PC-3 (cell line): ENCODE data around the gene METRN. TPM values are rescaled to one million over a fixed set of nuclear protein-coding genes. Genes with fewer than 3 reads are reported as not detected.

Source experiments
- ATAC-seq: fragments of 200-7000 bp; cut with Tn5 transposase; 2 replicates; pipeline ENCODE4 v1.9.1; 2020; ENCODE audit warnings: mild to moderate bottlenecking, moderate library complexity
- BruUV-seq: library from RNA; stranded (reverse); fragments of 400-500 nt; replicated peaks from 2 replicates; lab custom pipeline; 2021; lab: Mats Ljungman, UMichigan
- CTCF ChIA-PET: fragments of 300-600 bp; sonication (Branson Sonifier 250); formaldehyde crosslinking; loops from one replicate; lab custom pipeline; 2022; ENCODE audit warnings: antibody characterized with exemption; lab: Charles Lee
- POLR2A ChIA-PET: fragments of 300-600 bp; sonication (Branson Sonifier 250); formaldehyde crosslinking; loops from one replicate; lab custom pipeline; 2022; ENCODE audit warnings: antibody characterized with exemption; ENCODE audit not compliant: unreplicated experiment; lab: Charles Lee
- DNase-seq: peaks from one replicate; pipeline ENCODE4 v3.0.0-alpha.2; 2015
- H2AFZ ChIP-seq: fragments of 300-600 bp; sonication (generic); 2 replicates; pipeline ENCODE4 v1.6.0; 2016; ENCODE audit warnings: antibody characterized with exemption, low read length
- H3F3A ChIP-seq: fragments of 300-600 bp; sonication (generic); one replicate; pipeline ENCODE4 v1.6.0; 2017; ENCODE audit warnings: antibody characterized with exemption, low read length, control low read depth, mild to moderate bottlenecking; ENCODE audit not compliant: unreplicated experiment
- H3K27ac ChIP-seq: fragments of 300-600 bp; sonication (generic); 2 replicates; pipeline ENCODE4 v1.5.1; 2016; ENCODE audit warnings: mild to moderate bottlenecking, low read length
- H3K27me3 ChIP-seq: fragments of 300-600 bp; sonication (generic); 2 replicates; pipeline ENCODE4 v1.6.1; 2016; ENCODE audit warnings: low read length, mixed read lengths
- H3K36me3 ChIP-seq: fragments of 300-600 bp; sonication (generic); 2 replicates; pipeline ENCODE4 v1.6.1; 2016; ENCODE audit warnings: low read depth, mixed run types, low read length, mixed read lengths
- H3K4me1 ChIP-seq: fragments of 300-600 bp; sonication (generic); 2 replicates; pipeline ENCODE4 v1.5.1; 2016; ENCODE audit warnings: low read length; ENCODE audit not compliant: insufficient read depth
- H3K4me2 ChIP-seq: fragments of 300-600 bp; sonication (generic); 2 replicates; pipeline ENCODE4 v1.6.0; 2016; ENCODE audit warnings: low read length
- H3K4me3 ChIP-seq: fragments of 300-600 bp; sonication (generic); 2 replicates; pipeline ENCODE4 v1.5.1; 2016; ENCODE audit warnings: mild to moderate bottlenecking, low read length, mixed read lengths
- H3K79me2 ChIP-seq: fragments of 300-600 bp; sonication (generic); 2 replicates; pipeline ENCODE4 v1.6.1; 2017; ENCODE audit warnings: low read length, mixed read lengths
- H3K9ac ChIP-seq: fragments of 300-600 bp; sonication (generic); 2 replicates; pipeline ENCODE4 v1.6.0; 2016; ENCODE audit warnings: mild to moderate bottlenecking, low read length
- H3K9me2 ChIP-seq: fragments of 300-600 bp; sonication (generic); replicated peaks from 2 replicates; pipeline ENCODE4 v1.6.1; 2016; ENCODE audit warnings: mixed run types, low read length, mixed read lengths
- H3K9me3 ChIP-seq: fragments of 300-600 bp; sonication (generic); 2 replicates; pipeline ENCODE4 v1.6.1; 2016; ENCODE audit warnings: low read length, mixed read lengths
- H4K20me1 ChIP-seq: fragments of 300-600 bp; sonication (generic); 2 replicates; pipeline ENCODE4 v1.6.1; 2016; ENCODE audit warnings: low read length, mixed read lengths
- EZH2 ChIP-seq: fragments of 300-600 bp; sonication (generic); IDR thresholded peaks from one replicate; pipeline ENCODE4 v1.6.1; 2017; ENCODE audit warnings: antibody characterized with exemption, mild to moderate bottlenecking, low read length; ENCODE audit not compliant: unreplicated experiment
- EZH2phosphoT487 ChIP-seq: fragments of 300-600 bp; sonication (generic); IDR thresholded peaks from 2 replicates; pipeline ENCODE4 v1.6.1; 2018; ENCODE audit warnings: mild to moderate bottlenecking, antibody characterized with exemption, low read length, borderline replicate concordance
- intact Hi-C: fragments of 100-400 bp; cut with micrococcal nuclease; formaldehyde crosslinking; loops from 2 replicates; pipeline ENCODE4 v1.9.0; 2023
- total RNA-seq: library from RNA; depleted of rRNA; stranded (reverse); fragments of >200 nt; gene quantifications from 2 replicates; pipeline ENCODE4 v1.2.3, GENCODE V29; 2014
- TF ChIP-seq, protein P1 (sequence below): fragments of 300-600 bp; sonication (generic); conservative IDR thresholded peaks from 2 replicates; pipeline ENCODE4 v1.5.1; 2017; ENCODE audit warnings: antibody characterized with exemption, low read depth, mild to moderate bottlenecking, low read length

METRN gene
- total RNA-seq, 1 experiment from 2014 or later: 320 TPM

DNA sequence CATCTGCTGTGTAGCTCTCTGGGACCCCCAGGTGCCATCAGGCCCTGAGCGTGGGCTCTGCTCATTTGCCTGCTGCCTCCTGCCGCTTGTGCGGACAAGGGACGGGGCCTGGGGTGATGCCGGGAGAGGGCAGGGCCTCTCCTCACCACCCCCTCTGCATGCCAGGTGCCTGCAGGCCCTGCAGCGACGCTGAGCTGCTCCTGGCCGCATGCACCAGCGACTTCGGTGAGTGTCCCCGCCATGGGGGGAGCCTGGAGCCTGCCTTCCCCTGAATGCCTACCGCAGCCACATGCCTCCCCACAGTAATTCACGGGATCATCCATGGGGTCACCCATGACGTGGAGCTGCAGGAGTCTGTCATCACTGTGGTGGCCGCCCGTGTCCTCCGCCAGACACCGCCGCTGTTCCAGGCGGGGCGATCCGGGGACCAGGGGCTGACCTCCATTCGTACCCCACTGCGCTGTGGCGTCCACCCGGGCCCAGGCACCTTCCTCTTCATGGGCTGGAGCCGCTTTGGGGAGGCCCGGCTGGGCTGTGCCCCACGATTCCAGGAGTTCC, 1.9 kb downstream of the METRN start:
- H3F3A ChIP-seq: no peaks in the 10 kb centered on the region
- intact Hi-C loops: loop anchor here (10.0 kb wide), 1 partner anchor 68 kb away; the partner anchor contains the start of genes CHTF18 and RPUSD1
- H3K27ac ChIP-seq: no peak overlapping the region
- no peaks in the 10 kb centered on the region for H3K36me3 ChIP-seq
- CTCF ChIA-PET: no interaction called here
- H4K20me1 ChIP-seq: peaks cover 8% of the 10 kb centered on the region; the same call in 1 of the 2 replicates
- ATAC-seq: no peak
- TF ChIP-seq EZH2phosphoT487: no peak
- TF ChIP-seq, protein P1, sequence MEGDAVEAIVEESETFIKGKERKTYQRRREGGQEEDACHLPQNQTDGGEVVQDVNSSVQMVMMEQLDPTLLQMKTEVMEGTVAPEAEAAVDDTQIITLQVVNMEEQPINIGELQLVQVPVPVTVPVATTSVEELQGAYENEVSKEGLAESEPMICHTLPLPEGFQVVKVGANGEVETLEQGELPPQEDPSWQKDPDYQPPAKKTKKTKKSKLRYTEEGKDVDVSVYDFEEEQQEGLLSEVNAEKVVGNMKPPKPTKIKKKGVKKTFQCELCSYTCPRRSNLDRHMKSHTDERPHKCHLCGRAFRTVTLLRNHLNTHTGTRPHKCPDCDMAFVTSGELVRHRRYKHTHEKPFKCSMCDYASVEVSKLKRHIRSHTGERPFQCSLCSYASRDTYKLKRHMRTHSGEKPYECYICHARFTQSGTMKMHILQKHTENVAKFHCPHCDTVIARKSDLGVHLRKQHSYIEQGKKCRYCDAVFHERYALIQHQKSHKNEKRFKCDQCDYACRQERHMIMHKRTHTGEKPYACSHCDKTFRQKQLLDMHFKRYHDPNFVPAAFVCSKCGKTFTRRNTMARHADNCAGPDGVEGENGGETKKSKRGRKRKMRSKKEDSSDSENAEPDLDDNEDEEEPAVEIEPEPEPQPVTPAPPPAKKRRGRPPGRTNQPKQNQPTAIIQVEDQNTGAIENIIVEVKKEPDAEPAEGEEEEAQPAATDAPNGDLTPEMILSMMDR: no peak
- no peak for TF ChIP-seq EZH2
- H3K27me3 ChIP-seq: no peaks in the 10 kb centered on the region
- peaks cover 34% of the 10 kb centered on the region for H3K4me1 ChIP-seq
- H3K79me2 ChIP-seq: peaks cover 19% of the 10 kb centered on the region
- H2AFZ ChIP-seq: no peak overlapping the region
- BruUV-seq: no TSS peak
- POLR2A ChIA-PET: no interaction called here
- H3K9me2 ChIP-seq: no peaks in the 10 kb centered on the region
- H3K4me2 ChIP-seq: peak overlapping the region; percentile 86
- no peak overlapping the region for H3K9ac ChIP-seq
- H3K4me3 ChIP-seq: peak overlapping the region; percentile 71
- no peaks in the 10 kb centered on the region for H3K9me3 ChIP-seq
- no peak for DNase-seq

DNA sequence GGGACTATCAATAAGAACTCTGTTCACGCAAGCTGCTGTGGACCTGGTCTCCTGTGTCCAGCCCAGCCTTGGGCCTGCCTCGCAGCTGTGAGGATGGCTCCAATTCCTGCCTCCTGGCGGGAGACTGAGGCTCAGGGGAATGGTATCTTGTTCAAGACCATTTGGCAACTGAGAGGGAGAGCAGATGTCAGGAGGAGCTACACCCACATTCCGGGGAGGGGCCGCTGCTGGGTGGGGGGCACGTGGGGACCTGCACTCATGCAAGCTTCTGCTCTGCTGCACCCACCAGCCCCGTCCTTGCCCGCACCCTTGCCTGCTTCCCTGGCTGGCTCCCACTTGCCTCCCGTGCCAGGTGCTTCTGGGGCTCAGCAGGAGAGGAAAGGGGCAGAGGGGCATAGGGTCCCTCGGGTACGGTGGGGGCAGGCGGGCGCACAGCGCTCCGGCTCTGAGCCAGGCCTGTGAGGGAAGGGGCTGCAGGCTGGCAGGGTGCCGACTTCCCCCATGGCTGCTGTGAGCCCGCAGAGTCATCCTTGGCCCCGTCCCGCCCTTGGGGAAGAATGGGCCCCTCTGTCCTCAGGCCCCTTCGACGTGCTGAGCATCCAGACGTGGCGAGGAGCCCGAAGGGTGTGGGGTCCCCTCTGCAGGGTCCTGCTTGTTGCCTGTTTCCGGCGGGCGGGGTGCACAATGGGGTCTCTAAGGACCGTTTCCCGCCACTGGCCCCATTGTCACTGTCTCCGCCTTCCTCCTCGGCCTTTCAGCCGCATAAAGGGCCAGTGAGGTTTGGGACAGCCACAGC, 2.7 kb downstream of the METRN start:
- POLR2A ChIA-PET: no interaction called here
- CTCF ChIA-PET: no interaction called here
- no peak overlapping the region for H2AFZ ChIP-seq

More for the DNA sequence above, 2.7 kb downstream of the METRN start:
- Histone ChIP-seq H3K9ac (no peak overlapping the region), H3K9me2 (no peaks in the 10 kb centered on the region), H3K9me3 (no peaks in the 10 kb centered on the region), H3K4me2 (no peak overlapping the region), H4K20me1 (peaks cover 8% of the 10 kb centered on the region; the same call in 1 of the 2 replicates), H3F3A (no peaks in the 10 kb centered on the region), H3K4me1 (peaks cover 38% of the 10 kb centered on the region), H3K27me3 (no peaks in the 10 kb centered on the region), H3K4me3 (no peak overlapping the region), H3K36me3 (no peaks in the 10 kb centered on the region), H3K79me2 (peaks cover 19% of the 10 kb centered on the region), H3K27ac (no peak overlapping the region)
- TF ChIP-seq, protein P1: no peak
- no peak for TF ChIP-seq EZH2
- no peak for TF ChIP-seq EZH2phosphoT487
- no TSS peak for BruUV-seq
- intact Hi-C loops: loop anchor here (10.0 kb wide), 1 partner anchor 67 kb away; the partner anchor contains the start of genes CHTF18 and RPUSD1
- ATAC-seq: no peak
- no peak for DNase-seq
